NCI-H2227 (cell line): Measurements from ENCODE around the gene LRRFIP1.

Experiments used
- DNase-seq: peaks from one replicate; lab custom pipeline; 2025; ENCODE audit not compliant: unreplicated experiment; lab: John Stamatoyannopoulos, UW

Gene LRRFIP1

GRCh38 chr2:237701033-237701858 lies 73.9 kb downstream of the LRRFIP1 start:
- DNase-seq = no peak

GRCh38 chr2:237701859-237702390 lies 74.5 kb downstream of the LRRFIP1 start:
- DNase-seq = no peak

GRCh38 chr2:237702441-237703391 lies 75.3 kb downstream of the LRRFIP1 start:
- peak; percentile 31 for DNase-seq

- no peak for DNase-seq
These were observed 77.4 kb downstream of the LRRFIP1 start for GRCh38 chr2:237704501-237705434.

GRCh38 chr2:237706257-237706656 lies 78.9 kb downstream of the LRRFIP1 start:
- no peak for DNase-seq

GRCh38 chr2:237708065-237708398 lies 80.6 kb downstream of the LRRFIP1 start:
- no peak for DNase-seq

- no peak for DNase-seq
These were observed 81.1 kb downstream of the LRRFIP1 start for GRCh38 chr2:237708491-237708890.

- no peak for DNase-seq
These were observed 81.6 kb downstream of the LRRFIP1 start for GRCh38 chr2:237708961-237709360.

GRCh38 chr2:237711458-237712150 lies 84.2 kb downstream of the LRRFIP1 start:
- DNase-seq = no peak

- no peak for DNase-seq
These were observed 85.3 kb downstream of the LRRFIP1 start for GRCh38 chr2:237712477-237713377.

- DNase-seq = peak; percentile 7
These were observed 87.5 kb downstream of the LRRFIP1 start for GRCh38 chr2:237714690-237715458.

GRCh38 chr2:237715459-237715947 lies 88.1 kb downstream of the LRRFIP1 start:
- DNase-seq = peak; percentile 81

GRCh38 chr2:237716011-237716410 lies 88.6 kb downstream of the LRRFIP1 start:
- DNase-seq = no peak

- no peak for DNase-seq
These were observed 90.2 kb downstream of the LRRFIP1 start for GRCh38 chr2:237717366-237718276.

- DNase-seq = no peak
These were observed 90.9 kb downstream of the LRRFIP1 start for GRCh38 chr2:237718277-237718634.

GRCh38 chr2:237720444-237720843 lies 93.1 kb downstream of the LRRFIP1 start:
- DNase-seq = no peak

GRCh38 chr2:237720957-237721356 lies 93.6 kb downstream of the LRRFIP1 start:
- no peak for DNase-seq
